Spleen (tissue), 7 donors: ENCODE measurements around the gene ODF2.

ENCODE experiments used
- CTCF ChIP-seq, 11 experiments: fragments of 200-600 bp in 7 of 11; fragments of 450-650 bp in 4 of 11; sonication (generic) in 4 of 11; IDR thresholded peaks in 8 of 11; conservative IDR thresholded peaks in 3 of 11; 1 replicate in 7 of 11; 2 replicates in 4 of 11; pipeline versions ENCODE4 v1.4.0 to v1.8.0; 2016 to 2021; ENCODE audit warnings: antibody characterized with exemption in 11 of 11, inconsistent platforms in 4 of 11, mild to moderate bottlenecking in 1 of 11
- POLR2A ChIP-seq, 3 donors: fragments of 450-650 bp; IDR thresholded peaks; one replicate each; pipeline ENCODE4 v1.5.1; 2017; ENCODE audit warnings: antibody characterized with exemption in 3 of 3, mild to moderate bottlenecking in 1 of 3
- POLR2AphosphoS5 ChIP-seq, 3 donors: sonication (generic); formaldehyde crosslinking; IDR thresholded peaks; one replicate each; pipeline ENCODE4 v1.5.1; 2017; ENCODE audit warnings: antibody characterized with exemption in 3 of 3
- donor health status: DM: no; HTN: no; CAD: no; lungs with moderate emphysema.
- donor health status: DM: no; HTN: no; CAD: no.
- donor health status: DM: no; HTN: no; CAD: no.

- TF ChIP-seq CTCF (IDR thresholded peaks at IDR 0.05 in 8 of 11, conservative IDR thresholded peaks at IDR 0.05 in 3 of 11) (no peak), POLR2A (IDR thresholded peaks at IDR 0.05) (no peak), POLR2AphosphoS5 (IDR thresholded peaks at IDR 0.05) (no peak)
Measured at GRCh38 chr9:128448746-128449145, 7.1 kb upstream of the ODF2 start.
